Measurements from ENCODE around the gene SORL1. TPM values are rescaled to one million over a fixed set of nuclear protein-coding genes. Genes with fewer than 3 reads are reported as not detected.
A peak's percentile ranks its signal among the peaks of the same experiment; 100 is the strongest.
"Not testable (repeated sequence)": the region's sequence is repeated elsewhere in the genome, so short reads cannot be mapped to it uniquely, and the experiment has no call there.

The SORL1 gene
- 10.5 TPM for total RNA-seq

GRCh38 chr11:121451986-121452608 is at the start of gene SORL1:
TSS of gene SORL1 (plus strand) at chr11:121452314. CDS start at chr11:121452332, 18 bp downstream.
- H3K4me1 ChIP-seq = peaks cover 0 to 9% of the 10 kb centered on the region in 2 donors
- peak; percentile 58 to 77 (median 73) for TF ChIP-seq CTCF (IDR thresholded peaks at IDR 0.05)
- H3K9me3 ChIP-seq = no peaks in the 10 kb centered on the region
- H3K27me3 ChIP-seq = no peaks in the 10 kb centered on the region
- peak within 1 kb of the TSS in 1 of 2 donors; percentile 32 for H3K27ac ChIP-seq
- peak in 1 of 2 donors; percentile 86 for DNase-seq (ENCODE audit: low spot score in 2 of 2)
- intact Hi-C loops (cut with DNase I) = loop anchor here (1.0 to 5.0 kb wide), 3 partner anchors 12 to 140 kb away; no protein-coding TSS in a partner anchor
- no peaks in the 10 kb centered on the region for H3K36me3 ChIP-seq
- H3K4me3 ChIP-seq = peak within 1 kb of the TSS; percentile 74 to 88

- intact Hi-C loops (cut with DNase I) = no loop called here
- Histone ChIP-seq H3K27me3 (no peaks in the 10 kb centered on the region), H3K4me3 (no peak overlapping the region), H3K27ac (no peak overlapping the region), H3K4me1 (no peaks in the 10 kb centered on the region), H3K9me3 (peaks cover 0 to 7% of the 10 kb centered on the region in 2 donors), H3K36me3 (no peaks in the 10 kb centered on the region)
- DNase-seq (ENCODE audit: low spot score in 2 of 2) = no peak
- TF ChIP-seq CTCF (IDR thresholded peaks at IDR 0.05) = no peak
These were observed 46.5 kb upstream of the SORL1 start for GRCh38 chr11:121405646-121406045.

GRCh38 chr11:121406291-121406690 is 45.8 kb upstream of the SORL1 start:
- no peaks in the 10 kb centered on the region for H3K27me3 ChIP-seq
- no peaks in the 10 kb centered on the region for H3K4me1 ChIP-seq
- H3K27ac ChIP-seq = no peak overlapping the region
- H3K4me3 ChIP-seq = no peak overlapping the region
- no peaks in the 10 kb centered on the region for H3K36me3 ChIP-seq
- TF ChIP-seq CTCF (IDR thresholded peaks at IDR 0.05) = no peak
- H3K9me3 ChIP-seq = peaks cover 0 to 7% of the 10 kb centered on the region in 2 donors
- intact Hi-C loops (cut with DNase I) = no loop called here
- no peak for DNase-seq (ENCODE audit: low spot score in 2 of 2)

GRCh38 chr11:121408830-121409229 is 43.3 kb upstream of the SORL1 start:
- no peaks in the 10 kb centered on the region for H3K9me3 ChIP-seq
- H3K27me3 ChIP-seq = no peaks in the 10 kb centered on the region
- intact Hi-C loops (cut with DNase I) = no loop called here
- no peak for DNase-seq (ENCODE audit: low spot score in 2 of 2)
- no peaks in the 10 kb centered on the region for H3K36me3 ChIP-seq
- no peak for TF ChIP-seq CTCF (IDR thresholded peaks at IDR 0.05)
- H3K4me3 ChIP-seq = no peak overlapping the region
- no peaks in the 10 kb centered on the region for H3K4me1 ChIP-seq
- H3K27ac ChIP-seq = no peak overlapping the region

- not testable (repeated sequence) for H3K4me3 ChIP-seq
These were observed 42.1 kb upstream of the SORL1 start for GRCh38 chr11:121410041-121410440.

GRCh38 chr11:121411330-121411729 is 40.8 kb upstream of the SORL1 start:
- intact Hi-C loops (cut with DNase I); H3K9me3 ChIP-seq; H3K4me1 ChIP-seq; H3K27me3 ChIP-seq; H3K4me3 ChIP-seq; H3K27ac ChIP-seq; H3K36me3 ChIP-seq; DNase-seq (ENCODE audit: low spot score in 2 of 2): not testable (repeated sequence)

More at GRCh38 chr11:121410041-121410440, 42.1 kb upstream of the SORL1 start:
- H3K36me3 ChIP-seq; DNase-seq (ENCODE audit: low spot score in 2 of 2); H3K9me3 ChIP-seq; intact Hi-C loops (cut with DNase I); H3K27ac ChIP-seq; H3K27me3 ChIP-seq; H3K4me1 ChIP-seq: not testable (repeated sequence)

Data from ascending aorta (tissue), 2 donors.